Common myeloid progenitor, CD34-positive (primary cell): ENCODE data around the gene FGFRL1. TPM values are rescaled to one million over a fixed set of nuclear protein-coding genes. Genes with fewer than 3 reads are reported as not detected.

Experiments used
- CTCF ChIA-PET: fragments of 350-600 bp; sonication (Branson Sonifier 250); formaldehyde crosslinking; loops from one replicate; lab custom pipeline; 2021; ENCODE audit warnings: antibody characterized with exemption; lab: Charles Lee
- POLR2A ChIA-PET: fragments of 350-600 bp; sonication (Branson Sonifier 250); formaldehyde crosslinking; loops from one replicate; lab custom pipeline; 2021; ENCODE audit warnings: antibody characterized with exemption; lab: Charles Lee
- DNase-seq, 3 donors: peaks; one replicate each; pipeline versions ENCODE4 v3.0.0 to v3.0.0-alpha.2; 2013
- H3K27ac ChIP-seq, 2 experiments: 1 replicate in 1 of 2; 2 replicates in 1 of 2; pipeline ENCODE4 v1.7.0; 2013; ENCODE audit warnings: inconsistent platforms in 2 of 2, low read length in 2 of 2, mild to moderate bottlenecking in 2 of 2, low read depth in 1 of 2, moderate library complexity in 1 of 2; ENCODE audit not compliant: severe bottlenecking in 2 of 2, insufficient read depth in 1 of 2, poor library complexity in 1 of 2
- H3K27me3 ChIP-seq, 5 experiments: replicated peaks in 2 of 5; 1 replicate in 3 of 5; 2 replicates in 2 of 5; pipeline versions ENCODE4 v1.6.1 to v1.7.0; 2013; ENCODE audit warnings: low read length in 4 of 5, mild to moderate bottlenecking in 2 of 5, moderate library complexity in 2 of 5, inconsistent platforms in 1 of 5; ENCODE audit not compliant: insufficient read depth in 5 of 5, control insufficient read depth in 4 of 5
- H3K36me3 ChIP-seq, 4 experiments: 1 replicate in 2 of 4; 2 replicates in 2 of 4; pipeline versions ENCODE4 v1.6.1 to v1.7.0; 2013; ENCODE audit warnings: low read length in 3 of 4, control low read depth in 1 of 4, mild to moderate bottlenecking in 1 of 4; ENCODE audit not compliant: control insufficient read depth in 4 of 4, insufficient read depth in 4 of 4
- H3K4me1 ChIP-seq, 4 experiments: 1 replicate in 3 of 4; 2 replicates in 1 of 4; pipeline versions ENCODE4 v1.6.1 to v1.7.1; 2013; ENCODE audit warnings: low read length in 3 of 4, mild to moderate bottlenecking in 3 of 4, control low read depth in 1 of 4, inconsistent platforms in 1 of 4, moderate library complexity in 1 of 4; ENCODE audit not compliant: control insufficient read depth in 4 of 4, insufficient read depth in 4 of 4; ENCODE audit errors: control extremely low read depth in 1 of 4
- H3K4me3 ChIP-seq, 7 experiments: 1 replicate in 4 of 7; 2 replicates in 3 of 7; pipeline versions ENCODE4 v1.5.1 to v1.7.0; 2013; ENCODE audit warnings: mild to moderate bottlenecking in 7 of 7, low read length in 6 of 7, moderate library complexity in 6 of 7, inconsistent platforms in 2 of 7, low read depth in 2 of 7, control low read depth in 1 of 7; ENCODE audit not compliant: insufficient read depth in 4 of 7, control insufficient read depth in 1 of 7; ENCODE audit errors: extremely low read depth in 1 of 7
- H3K9me3 ChIP-seq, 5 experiments: 1 replicate in 4 of 5; 2 replicates in 1 of 5; pipeline versions ENCODE4 v1.6.1 to v1.7.1; 2013; ENCODE audit warnings: low read length in 4 of 5, mild to moderate bottlenecking in 2 of 5, inconsistent platforms in 1 of 5, low read depth in 1 of 5, moderate library complexity in 1 of 5; ENCODE audit not compliant: control insufficient read depth in 4 of 5, insufficient read depth in 2 of 5; ENCODE audit errors: control extremely low read depth in 1 of 5
- WGBS: methylation state at CpG from one replicate; pipeline ENCODE4 v1.1.5; 2013; ENCODE audit not compliant: insufficient coverage; 5-methylcytosine and 5-hydroxymethylcytosine counted together
- polyA plus RNA-seq: library from polyadenylated mRNA; unstranded; fragments of 120-200 nt; gene quantifications from one replicate; pipeline ENCODE4 v1.2.1, GENCODE V29; 2013

Gene FGFRL1
- 6.5 TPM for polyA plus RNA-seq

- Histone ChIP-seq H3K4me1 (peaks cover 0 to 32% (median 29%) of the 10 kb centered on the region in 4 experiments), H3K9me3 (peaks cover 0 to 8% (median 5%) of the 10 kb centered on the region in 5 experiments), H3K27ac (no peak within 1 kb of the TSS), H3K4me3 (peak within 1 kb of the TSS; percentile 10 to 78 (median 64)), H3K27me3 (peaks cover 6 to 34% (median 14%) of the 10 kb centered on the region in 5 experiments), H3K36me3 (peaks cover 0 to 3% (median 0%) of the 10 kb centered on the region in 4 experiments)
- under 1% methylated on average over 33 of the region's 89 CpGs for WGBS
- DNase-seq = peak; percentile 81 to 86 (median 85)
- ChIA-PET POLR2A (no interaction called here), CTCF (interaction anchor here (1.6 kb wide), 1 partner anchor 36 kb away, joined by 3 read pairs; no protein-coding TSS in a partner anchor)
Measured at GRCh38 chr4:1011022-1011665, at the start of gene FGFRL1. Gene FGFRL1 (plus strand): TSS chr4:1011626. CDS start chr4:1012486, 860 bp downstream.

GRCh38 chr4:962231-963208 lies 48.9 kb upstream of the FGFRL1 start:
- Histone ChIP-seq H3K27me3 (peaks cover 0 to 2% (median 0%) of the 10 kb centered on the region in 5 experiments), H3K9me3 (no peaks in the 10 kb centered on the region), H3K27ac (no peak overlapping the region), H3K4me1 (no peaks in the 10 kb centered on the region), H3K36me3 (peaks cover 0 to 53% (median 30%) of the 10 kb centered on the region in 4 experiments), H3K4me3 (no peak overlapping the region)
- ChIA-PET CTCF (interaction anchor here (0.8 kb wide), 1 partner anchor 24 kb away, joined by 3 read pairs; no protein-coding TSS in a partner anchor), POLR2A (no interaction called here)
- 97% methylated on average over 49 of the region's 54 CpGs for WGBS
- no peak for DNase-seq

DNA sequence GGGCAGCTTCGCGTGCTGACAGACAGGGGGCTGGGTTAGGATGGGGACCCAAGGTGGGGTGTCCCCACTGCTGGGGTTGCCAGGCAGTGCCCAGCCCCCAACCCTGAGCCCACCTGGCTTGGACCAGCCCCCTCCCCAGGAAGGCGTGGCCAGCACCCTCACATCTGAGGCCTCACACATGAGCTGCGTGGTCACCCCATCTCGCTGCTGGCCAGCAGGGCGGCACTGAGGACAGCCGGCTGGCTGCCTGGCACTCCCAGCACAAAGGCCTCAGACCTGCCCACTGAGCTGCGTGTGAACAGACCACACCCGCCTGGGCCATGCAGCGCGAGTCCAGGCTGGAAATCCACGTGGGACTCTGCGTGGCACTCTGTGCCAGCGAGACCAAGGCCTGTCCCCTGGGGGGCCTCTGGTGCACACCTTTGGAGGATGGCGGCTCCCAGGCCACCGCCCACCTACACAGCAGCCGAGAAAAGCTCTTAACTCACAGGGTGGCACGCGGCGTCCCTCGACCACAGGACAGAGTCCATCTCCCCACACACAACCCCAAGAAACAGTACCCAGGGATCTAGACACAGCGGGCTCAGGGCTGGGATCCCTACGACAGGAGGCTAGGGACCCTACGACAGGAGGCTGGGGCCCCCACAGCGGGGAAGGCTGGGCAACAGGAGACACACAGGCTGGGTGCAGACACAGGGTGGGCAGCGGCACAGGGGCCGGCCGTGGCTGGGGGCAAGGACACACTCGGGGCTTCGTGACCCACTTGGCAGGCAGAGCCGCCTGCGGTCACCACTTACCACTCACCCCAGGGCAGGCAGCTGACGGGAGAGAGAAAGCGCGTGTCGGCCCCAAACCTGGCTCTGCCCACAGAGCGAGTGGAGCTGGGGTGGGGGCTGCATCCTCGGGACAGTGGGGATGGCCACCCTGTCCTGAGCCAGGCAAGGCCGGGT lies 47.9 kb upstream of the FGFRL1 start:
- H3K9me3 ChIP-seq = no peaks in the 10 kb centered on the region
- H3K4me3 ChIP-seq = no peak overlapping the region
- peaks cover 0 to 45% (median 24%) of the 10 kb centered on the region in 4 experiments for H3K36me3 ChIP-seq
- H3K4me1 ChIP-seq = peaks cover 0 to 5% (median 2%) of the 10 kb centered on the region in 4 experiments
- CTCF ChIA-PET = interaction anchor here (0.8 kb wide), 1 partner anchor 25 kb away, joined by 3 read pairs; no protein-coding TSS in a partner anchor
- 98% methylated on average over 29 of the region's 39 CpGs for WGBS
- H3K27ac ChIP-seq = no peak overlapping the region
- no peak for DNase-seq
- peaks cover 0 to 5% (median 0%) of the 10 kb centered on the region in 5 experiments for H3K27me3 ChIP-seq
- POLR2A ChIA-PET = no interaction called here

GRCh38 chr4:964346-965025 lies 46.9 kb upstream of the FGFRL1 start:
- no peak overlapping the region for H3K4me3 ChIP-seq
- H3K9me3 ChIP-seq = no peaks in the 10 kb centered on the region
- DNase-seq = no peak
- WGBS = 98% methylated on average over 22 of the region's 23 CpGs
- no peak overlapping the region for H3K27ac ChIP-seq
- POLR2A ChIA-PET = no interaction called here
- H3K36me3 ChIP-seq = peaks cover 0 to 39% (median 20%) of the 10 kb centered on the region in 4 experiments
- peaks cover 0 to 5% (median 2%) of the 10 kb centered on the region in 4 experiments for H3K4me1 ChIP-seq
- CTCF ChIA-PET = no interaction called here
- peaks cover 0 to 6% (median 0%) of the 10 kb centered on the region in 5 experiments for H3K27me3 ChIP-seq

GRCh38 chr4:965048-965765 lies 46.2 kb upstream of the FGFRL1 start:
- CTCF ChIA-PET = interaction anchor here (1.4 kb wide), 1 partner anchor 22 kb away, joined by 3 read pairs; the partner anchor contains the start of gene IDUA
- 94% methylated on average over 22 of the region's 26 CpGs for WGBS

More at GRCh38 chr4:965048-965765, 46.2 kb upstream of the FGFRL1 start:
- DNase-seq = no peak
- Histone ChIP-seq H3K4me3 (no peak overlapping the region), H3K27ac (no peak overlapping the region), H3K27me3 (peaks cover 0 to 6% (median 0%) of the 10 kb centered on the region in 5 experiments), H3K4me1 (peaks cover 0 to 5% (median 2%) of the 10 kb centered on the region in 4 experiments), H3K36me3 (peaks cover 0 to 35% (median 16%) of the 10 kb centered on the region in 4 experiments), H3K9me3 (no peaks in the 10 kb centered on the region)
- POLR2A ChIA-PET = no interaction called here
